AG10803 (cell line): ENCODE results near the gene USP47.

Experiments
- DNase-seq: peaks from one replicate; pipeline ENCODE4 v3.0.0; 2010; ENCODE audit warnings: low read depth
- H3K4me3 ChIP-seq: 2 replicates; pipeline ENCODE4 v1.5.1; 2011; ENCODE audit warnings: mild to moderate bottlenecking, low read length, control low read depth
- CTCF ChIP-seq: conservative IDR thresholded peaks from 2 replicates; pipeline ENCODE4 v1.5.1; 2011; ENCODE audit warnings: mild to moderate bottlenecking, low read length, control low read depth, inconsistent platforms

The USP47 gene

DNA sequence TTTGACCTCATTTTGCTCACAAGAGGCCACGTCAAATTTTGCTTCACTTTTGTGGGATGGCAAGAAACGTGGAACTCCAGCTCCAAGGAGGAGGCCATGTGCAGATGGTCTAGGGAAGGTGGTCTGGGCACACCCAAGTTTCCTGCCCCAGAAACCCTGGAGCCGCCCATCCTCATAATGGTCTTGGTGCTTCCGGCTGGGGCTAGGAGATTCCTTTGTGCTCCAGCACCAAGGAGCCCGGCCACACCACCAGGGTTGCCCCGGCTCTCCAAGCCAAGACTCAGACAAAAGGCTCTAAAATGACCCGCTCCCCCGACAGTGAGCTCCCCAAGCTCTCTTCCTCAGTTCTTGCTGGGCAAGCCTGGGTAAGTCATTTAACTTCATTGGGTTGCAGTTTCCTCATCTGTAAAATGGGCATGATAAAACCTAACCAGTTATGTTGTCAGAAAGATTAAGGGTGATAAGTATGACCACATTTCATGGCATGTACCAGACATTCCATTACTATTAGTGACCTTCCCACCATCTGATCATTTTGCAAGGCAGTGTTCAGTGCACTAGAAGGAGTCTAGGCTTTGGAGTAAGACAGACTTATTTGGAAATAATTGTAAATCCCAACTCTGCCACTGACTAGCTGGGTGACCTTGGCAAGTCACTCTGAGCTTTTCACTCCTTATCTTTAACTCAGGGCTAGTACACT lies 143.4 kb downstream of the USP47 start:
- no peak overlapping the region for H3K4me3 ChIP-seq
- no peak for TF ChIP-seq CTCF
- DNase-seq = peak; percentile 93

DNA sequence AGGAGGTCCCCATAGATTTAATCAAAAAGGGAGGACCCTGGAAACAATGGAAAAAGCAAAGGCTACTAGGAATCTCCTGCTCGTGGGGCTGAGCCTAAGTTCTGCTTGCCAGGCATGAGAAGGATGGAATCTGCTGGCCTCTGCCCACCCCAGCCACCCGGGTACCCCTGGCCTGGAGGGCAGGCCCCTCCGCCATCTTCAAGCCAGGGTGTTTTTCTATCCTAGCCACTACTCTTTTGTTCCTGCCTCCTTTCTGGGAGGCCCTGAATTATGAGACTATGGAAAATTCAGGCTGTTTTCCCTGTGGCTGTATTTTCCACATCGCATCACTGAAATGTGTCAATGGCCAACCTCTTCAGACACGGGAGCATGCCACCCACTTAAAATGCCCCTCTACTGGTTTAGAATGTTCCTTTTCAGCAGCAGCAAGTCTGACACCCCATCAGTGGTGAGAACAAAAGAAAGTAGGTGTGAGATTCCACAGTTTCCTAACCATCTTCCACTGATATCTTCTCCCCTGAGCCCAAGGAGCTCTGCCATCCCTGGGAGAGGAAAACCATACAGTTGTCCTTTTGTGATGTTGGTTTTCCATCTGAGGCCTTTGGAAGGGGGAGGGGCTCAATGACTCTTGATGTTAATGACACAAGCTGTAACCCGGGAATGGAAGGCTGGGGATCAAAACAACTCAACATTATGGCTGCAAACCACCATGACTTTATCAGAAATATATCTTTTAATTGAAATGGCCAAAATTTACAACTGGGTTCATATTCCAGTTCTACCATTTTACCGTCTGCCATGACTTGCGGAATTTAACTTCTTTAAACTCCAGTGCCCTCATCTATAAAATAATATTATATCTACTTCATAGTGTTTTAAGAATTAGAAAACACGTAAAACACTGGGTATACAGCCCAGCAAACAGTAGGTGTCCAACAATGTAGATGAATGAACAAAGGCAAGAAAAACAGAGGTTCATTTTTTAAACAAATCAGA lies 144.5 kb downstream of the USP47 start:
- no peak overlapping the region for H3K4me3 ChIP-seq
- TF ChIP-seq CTCF = no peak
- DNase-seq = no peak

- no peak overlapping the region for H3K4me3 ChIP-seq
- peak; percentile 67 for TF ChIP-seq CTCF
- DNase-seq = peak; percentile 62
These were observed 145.8 kb downstream of the USP47 start for GRCh38 chr11:11987503-11988022.

DNA sequence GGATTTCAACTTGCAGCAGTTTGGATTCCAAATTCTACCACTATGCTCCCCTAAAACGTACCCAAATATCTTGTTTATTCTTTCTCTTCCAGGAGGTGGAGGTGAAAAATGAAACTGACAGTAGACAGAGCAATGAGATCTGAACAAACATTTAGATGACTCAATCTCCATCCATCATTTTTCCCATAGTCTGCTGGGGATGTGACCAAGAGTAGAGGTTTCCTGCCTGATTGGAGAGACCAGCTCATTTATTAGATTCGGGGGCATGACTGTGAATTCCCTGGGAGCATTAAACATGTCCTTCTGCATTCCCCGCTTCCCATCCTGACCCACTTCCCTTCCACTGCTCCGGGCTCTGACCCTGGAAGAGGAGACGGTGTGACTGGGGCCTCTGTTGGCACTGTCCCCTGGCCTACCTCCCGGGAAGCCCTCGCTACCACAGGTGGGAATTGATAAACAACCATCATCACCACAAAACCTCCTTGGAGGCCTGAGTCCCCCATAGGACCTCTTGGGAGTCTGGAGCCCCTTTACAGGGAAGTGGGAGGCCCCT lies 146.4 kb downstream of the USP47 start:
- H3K4me3 ChIP-seq = no peak overlapping the region
- no peak for TF ChIP-seq CTCF
- peak; percentile 52 for DNase-seq

DNA sequence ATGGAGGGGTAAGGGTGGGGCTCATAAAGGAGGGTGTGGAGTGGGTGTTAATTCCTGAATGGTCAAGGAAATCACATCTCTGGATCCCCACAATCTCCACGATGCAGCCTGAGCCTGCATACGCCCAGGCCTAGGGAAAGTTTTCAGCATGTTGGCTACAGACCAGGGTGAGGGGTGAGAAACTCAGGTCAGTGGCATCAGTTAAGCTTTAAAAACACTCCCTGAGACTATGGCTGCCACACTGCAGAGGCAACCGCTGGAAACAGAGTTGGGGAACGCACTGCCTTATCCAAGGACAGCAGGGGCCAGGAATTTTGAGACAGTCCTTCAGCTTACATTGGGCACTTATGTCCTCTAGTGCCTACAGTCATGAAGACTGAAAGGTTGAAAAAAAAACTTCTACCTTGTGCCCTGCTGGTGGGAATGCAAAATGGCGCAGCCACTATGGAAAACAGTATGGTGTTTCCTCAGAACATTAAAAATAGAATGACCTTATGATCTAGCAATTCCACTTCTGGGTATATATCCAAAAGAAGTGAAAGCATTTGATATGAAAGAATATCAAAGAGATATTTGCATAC lies 147.0 kb downstream of the USP47 start:
- DNase-seq = no peak
- no peak overlapping the region for H3K4me3 ChIP-seq
- TF ChIP-seq CTCF = peak; percentile 28; the same call in 1 of the 2 replicates

- peak; percentile 84 for DNase-seq
- TF ChIP-seq CTCF = no peak
- H3K4me3 ChIP-seq = no peak overlapping the region
These were observed 148.3 kb downstream of the USP47 start for GRCh38 chr11:11989774-11990744.
